HL-60/S4 treated with phorbol 12-myristate 13-acetate at 8.2 ng/mL for 4 days and 3 days (cell line): ENCODE data around the gene AP3S2.

Experiments used
- in situ Hi-C: fragments of 300-500 bp; cut with MboI; formaldehyde crosslinking; loops from 2 replicates; pipeline ENCODE4 v1.15.0; 2022; ENCODE audit warnings: low sequenced_read_pairs

Gene AP3S2

DNA sequence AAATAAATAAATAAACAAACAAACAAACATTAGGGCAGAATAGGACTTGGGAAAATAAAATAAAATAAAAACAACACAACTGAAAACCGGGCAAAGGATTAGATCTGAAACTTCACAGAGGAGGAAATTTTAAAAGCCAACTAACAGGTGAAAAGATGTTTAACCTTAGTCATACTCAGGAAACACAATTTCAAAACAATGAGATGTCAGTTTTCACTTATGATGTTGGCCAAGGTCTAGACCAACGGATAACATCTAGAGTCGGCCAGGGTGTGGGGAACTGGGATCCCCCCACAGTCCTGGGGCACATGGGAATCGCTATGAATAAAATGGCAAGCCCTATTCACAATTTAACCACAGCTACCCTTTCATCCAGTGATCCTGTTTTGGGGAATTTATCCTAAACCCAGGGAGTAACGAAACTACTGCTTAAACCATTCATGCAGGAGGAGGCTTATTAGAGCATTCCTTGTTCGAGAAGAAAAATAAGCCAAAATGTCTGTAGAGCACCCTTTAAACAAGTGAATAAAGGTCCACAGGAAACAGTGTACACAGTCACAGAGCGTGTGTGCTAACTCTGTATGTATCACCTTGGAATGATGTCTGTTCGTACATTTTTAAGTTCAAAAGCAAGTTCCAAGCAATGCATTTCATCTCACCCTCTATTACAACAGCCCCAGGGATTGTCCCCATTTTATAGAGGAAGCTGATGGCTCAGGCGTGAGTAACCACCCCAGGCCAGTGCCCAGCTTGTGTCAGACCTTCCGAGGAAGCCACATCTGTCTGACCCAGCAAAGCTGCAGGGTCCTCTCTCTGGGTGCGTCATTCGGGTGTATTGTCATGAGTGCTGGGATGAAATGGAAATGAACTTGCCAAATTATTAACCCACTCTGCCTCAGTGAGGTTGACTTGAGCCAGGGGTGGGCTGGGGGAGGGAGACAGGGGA lies 72.9 kb downstream of the AP3S2 start:
- in situ Hi-C loops = no loop called here

DNA sequence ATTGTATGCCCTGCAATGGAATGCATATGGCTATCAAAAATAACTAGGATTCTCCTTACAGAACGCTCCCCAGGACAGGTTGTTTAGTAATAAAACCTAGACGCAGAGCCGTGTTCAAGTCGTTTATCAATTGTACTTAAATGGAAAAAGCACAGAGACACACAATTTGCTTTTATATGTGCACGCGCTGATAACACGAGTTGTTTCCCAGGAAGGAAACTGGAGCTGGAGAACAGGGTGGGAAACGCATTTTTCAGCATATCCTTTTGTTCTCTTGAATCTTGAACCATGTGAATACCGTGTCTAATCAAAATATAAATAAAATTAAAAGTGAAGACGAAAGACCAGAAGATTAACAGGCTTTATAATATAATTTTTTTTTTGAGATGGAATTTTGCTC lies 75.5 kb downstream of the AP3S2 start:
- in situ Hi-C loops = no loop called here

DNA sequence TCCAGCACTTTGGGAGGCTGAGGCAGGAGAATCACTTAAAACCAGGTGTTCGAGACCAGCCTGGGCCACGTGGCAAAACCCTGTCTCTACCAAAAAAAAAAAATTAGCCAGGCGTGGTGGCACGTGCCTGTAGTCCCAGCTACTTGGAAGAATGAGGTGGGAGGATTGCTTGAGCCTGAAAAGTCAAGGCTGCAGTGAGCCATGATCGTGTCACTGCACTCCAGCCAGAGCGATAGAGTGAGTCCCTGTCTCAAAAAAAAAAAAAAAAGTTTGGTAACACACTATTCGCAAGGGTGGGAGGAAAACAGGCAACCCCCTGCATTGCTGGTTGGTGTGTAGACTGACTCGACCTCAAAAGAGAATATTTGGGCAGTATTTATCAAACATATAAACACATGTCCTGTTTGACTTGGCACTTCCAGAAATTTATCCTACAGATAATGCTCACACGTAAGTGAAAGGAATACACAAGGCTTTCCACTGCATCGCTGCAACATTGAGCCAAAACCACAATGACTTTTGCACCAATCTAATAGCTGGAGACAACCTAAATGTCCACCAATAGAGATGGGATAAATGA lies 76.0 kb downstream of the AP3S2 start:
- in situ Hi-C loops = no loop called here

DNA sequence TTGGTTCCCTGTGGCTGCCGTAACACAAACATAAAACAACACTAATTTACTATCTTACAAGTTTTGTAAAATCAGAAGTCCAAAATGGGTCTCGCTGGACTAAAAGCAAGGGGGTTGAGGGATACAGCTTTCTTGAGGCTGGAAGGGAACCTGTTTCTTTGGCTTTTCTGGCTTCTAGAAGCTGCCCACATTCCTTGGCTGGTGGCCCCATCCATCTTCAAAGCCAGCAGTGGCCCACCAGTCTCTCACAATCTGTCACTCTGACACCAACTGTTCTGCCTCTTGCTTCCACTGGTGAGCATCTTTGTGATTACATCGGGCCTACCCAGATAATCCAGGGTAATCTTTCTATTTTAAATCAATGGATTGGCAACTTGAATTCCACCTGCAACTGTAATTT lies 78.0 kb downstream of the AP3S2 start:
- in situ Hi-C loops = no loop called here

DNA sequence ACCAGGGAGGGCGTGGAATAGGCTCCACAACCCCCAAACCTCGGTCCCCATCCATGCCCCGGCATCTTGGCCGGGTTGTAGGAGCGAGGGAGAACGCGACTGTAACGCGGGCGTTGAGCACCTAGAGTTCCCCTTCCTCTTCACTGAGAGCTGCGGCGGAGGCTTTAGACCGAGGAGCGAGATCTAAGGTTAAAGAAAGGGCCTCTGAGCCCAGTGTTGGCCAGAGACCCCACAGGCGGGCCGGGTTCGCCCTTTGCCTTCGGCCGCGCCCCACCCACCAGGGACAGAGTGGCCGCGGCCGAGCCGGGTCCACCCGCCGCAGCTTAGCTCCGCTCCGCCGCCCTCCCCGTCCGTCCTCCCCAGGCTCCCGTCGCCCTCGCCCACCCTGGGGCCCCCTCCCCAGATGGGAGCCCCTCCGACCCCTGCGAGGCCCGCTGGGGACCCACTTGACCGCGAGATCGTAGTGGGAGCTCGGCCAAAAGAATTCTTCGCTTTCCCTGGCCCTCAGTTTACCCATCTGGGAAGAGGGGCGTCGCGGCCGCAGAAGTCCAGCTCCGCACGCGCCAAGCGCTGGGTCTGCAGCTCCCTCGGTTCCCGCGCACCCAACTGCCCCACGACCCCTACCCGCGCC lies 79.6 kb downstream of the AP3S2 start:
- in situ Hi-C loops = no loop called here

DNA sequence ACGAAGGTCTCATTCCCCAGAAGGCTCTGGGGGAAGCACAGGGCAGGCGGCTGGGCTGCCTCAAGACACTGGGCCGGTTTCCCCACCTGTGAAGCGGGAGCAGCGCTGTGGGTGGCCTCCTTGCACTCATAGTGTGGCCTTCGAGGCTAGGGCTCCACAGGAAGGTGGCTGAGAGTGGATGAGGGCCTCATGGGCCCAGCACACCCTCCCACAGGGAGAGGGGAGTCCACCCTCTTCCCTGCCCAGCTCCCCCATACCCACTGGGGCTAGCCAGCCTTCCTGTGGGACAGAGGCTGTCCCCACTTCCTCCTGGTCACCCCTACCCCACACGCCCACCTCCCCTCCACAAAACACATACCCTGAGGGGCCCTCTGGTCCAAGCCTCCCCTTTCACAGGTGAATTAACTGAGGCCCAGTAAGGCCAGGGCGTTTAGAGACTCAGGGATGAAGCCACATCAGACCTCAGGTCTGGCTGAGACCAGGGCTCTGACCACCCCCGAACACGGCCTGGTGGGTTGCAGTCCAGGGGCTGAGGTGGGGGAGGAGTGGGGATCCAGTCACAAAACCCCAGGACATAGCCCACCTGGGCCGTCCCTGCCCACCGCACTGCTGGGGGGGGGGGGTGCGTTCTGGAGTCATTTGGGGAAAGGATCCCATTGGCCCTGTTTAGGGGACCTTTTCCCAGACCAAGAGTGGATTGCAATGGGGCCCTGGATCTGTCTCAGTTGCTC lies 80.2 kb downstream of the AP3S2 start:
- in situ Hi-C loops = no loop called here

DNA sequence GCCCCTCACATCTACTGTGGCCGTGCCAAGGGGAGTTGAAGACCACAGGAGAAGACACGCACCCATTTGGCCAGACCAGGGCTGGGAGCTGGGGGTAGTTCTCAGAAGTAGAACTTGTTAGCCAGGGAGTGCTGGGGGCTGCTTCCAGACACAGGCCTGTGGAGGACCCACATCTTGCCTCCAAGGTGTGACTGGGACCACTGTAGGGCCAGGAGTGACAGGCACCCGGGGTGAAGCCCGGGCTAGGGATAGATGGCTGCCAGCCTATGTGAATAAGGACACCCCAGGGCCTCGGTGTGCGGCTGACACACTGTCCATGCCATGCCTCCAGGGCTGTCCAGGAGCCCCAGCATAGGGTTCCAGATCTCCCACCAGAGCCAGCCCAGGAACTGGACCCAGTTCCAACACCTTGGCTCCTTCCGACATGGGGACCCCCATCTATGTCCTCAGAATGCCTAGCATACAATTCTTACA lies 80.9 kb downstream of the AP3S2 start:
- in situ Hi-C loops = no loop called here

DNA sequence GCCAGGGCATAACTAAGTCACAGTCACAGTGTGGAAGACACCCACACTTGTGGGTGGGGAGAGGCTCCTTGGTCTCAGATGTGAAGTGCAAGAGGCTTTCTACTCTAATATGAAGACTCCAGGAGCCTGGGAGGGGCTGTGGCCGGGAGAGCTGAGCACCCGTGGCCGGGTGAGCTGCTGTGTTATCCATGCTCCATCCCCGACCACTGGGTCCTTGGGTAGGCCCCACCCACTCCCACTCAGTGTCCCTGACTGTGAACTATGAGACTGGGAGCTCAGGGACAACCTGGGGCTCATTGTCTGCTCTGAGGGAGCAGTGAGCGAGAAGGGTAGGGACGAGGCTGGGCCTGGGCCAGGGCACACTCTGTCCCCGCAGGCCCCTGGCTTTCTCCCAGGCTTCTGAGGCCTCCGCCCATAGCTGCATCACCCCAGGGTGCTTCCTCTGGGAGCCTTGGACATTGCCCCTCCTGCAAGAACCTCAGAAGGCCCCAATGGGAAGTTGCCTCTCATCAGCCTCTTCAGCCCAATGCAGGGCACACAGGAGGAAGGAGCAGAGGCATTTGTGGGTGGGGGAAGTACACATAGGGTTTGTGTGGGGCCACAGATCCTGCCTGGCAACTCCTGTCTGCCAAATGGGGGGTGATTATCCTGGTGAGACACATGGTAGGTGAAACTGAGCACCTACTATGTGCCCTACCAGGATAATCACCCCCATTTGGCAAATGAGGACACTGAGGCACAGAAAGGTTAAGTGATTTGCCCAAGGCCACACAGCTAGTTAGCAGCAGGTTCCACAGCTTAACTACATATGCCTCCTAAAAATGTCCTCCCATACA lies 81.6 kb downstream of the AP3S2 start:
- in situ Hi-C loops = no loop called here

DNA sequence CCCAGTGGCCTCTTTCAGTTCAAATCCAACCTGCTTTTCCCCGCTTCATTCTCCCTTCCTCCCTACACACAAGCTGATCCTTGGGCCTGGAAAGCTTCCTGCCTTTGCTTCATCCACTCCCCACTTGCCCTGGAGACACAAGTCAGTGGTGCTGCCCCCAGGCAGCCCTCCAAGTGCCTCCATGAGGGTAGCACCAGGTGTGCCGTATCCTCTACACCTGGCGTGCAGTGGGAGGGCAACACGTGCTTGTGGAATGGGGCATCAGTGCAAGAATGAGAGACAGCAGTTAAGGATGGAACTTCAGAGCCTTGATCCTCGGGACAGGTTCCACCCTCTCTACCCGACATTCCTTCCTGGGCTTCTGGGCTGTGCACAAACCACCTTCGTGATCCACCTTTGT lies 83.0 kb downstream of the AP3S2 start:
- in situ Hi-C loops = no loop called here

DNA sequence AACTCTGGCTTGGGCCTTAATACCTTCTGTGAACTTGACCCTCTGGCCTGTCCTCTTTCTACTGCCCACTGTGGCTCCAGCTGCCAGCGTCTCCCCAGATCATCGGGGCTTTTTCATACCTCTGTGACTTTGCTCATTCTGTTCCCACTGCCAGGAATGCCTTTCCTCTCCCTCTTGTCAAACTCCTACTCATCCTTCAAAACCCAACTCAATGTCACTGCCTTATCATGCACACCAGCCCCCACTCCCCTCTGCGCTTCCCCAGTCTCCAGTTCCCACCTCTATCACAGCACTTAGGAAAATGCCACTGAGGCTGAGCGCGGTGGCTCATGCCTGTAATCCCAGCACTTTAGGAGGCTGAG lies 84.0 kb downstream of the AP3S2 start:
- in situ Hi-C loops = no loop called here

DNA sequence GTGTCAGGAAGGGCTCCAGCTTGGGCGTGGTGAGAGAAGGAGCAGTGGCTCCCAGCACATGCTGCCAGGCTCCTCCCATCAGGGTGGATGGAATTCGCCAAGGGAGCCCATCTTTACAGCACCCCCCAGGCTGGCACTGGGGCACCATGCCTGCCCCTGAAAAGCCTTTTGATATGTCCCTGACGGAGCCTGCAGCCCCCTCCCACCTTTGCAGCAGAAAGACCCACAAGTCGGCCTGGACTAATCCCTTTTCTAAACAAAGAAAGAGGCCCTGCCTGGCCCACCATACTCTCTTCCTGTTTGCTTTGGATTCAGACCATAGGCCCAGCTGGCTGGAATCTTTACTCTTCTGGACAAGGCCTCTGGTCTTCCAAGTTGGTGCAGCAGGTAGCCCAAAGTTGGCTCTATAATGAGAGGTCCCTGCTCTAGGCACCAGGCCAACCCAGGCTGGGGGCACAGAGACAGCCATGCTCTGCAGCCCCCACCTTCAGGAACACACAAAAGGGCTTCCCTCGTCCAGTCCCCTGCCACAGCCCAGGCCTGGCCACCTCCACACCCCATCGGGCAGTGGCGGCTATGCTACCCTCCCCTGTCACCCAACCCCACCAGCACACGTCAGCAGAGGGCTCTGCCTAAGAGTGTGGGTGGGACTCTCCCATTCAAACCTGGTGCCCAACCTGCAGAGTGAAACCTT lies 84.6 kb downstream of the AP3S2 start:
- in situ Hi-C loops = no loop called here

DNA sequence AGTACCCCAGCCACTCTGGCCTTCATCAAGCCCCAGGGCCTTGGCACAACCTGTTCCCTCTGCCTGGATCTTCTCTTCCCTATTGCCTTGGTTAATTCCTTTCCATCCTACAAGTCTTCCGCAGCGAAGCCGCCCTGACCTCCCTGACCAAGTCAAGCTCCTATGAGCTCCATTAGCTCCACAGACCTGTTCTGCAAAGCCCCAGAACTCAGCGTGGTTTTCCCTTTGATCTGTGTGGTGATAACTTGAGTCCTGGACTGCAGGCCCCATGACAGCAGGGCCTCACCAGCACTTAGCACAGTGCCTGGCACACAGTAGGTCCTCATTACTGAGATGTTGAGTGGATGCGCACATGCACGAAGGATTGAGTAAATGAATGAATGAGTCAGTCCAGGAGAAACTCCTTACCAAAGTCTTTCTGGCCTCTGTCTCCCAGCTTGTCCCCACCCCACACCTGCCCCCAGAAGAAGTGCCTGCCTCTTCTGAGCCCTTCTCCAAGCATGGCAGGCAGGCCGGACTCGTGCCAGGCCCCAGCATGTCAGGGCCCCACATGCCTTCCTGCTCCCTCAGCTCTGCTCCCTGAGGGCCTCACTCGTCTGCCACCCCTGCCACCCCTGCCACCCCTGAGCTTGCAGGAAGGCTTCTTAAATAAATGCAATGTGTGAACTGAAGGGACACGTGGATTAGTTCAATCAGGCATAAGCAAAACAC lies 85.5 kb downstream of the AP3S2 start:
- in situ Hi-C loops = no loop called here

DNA sequence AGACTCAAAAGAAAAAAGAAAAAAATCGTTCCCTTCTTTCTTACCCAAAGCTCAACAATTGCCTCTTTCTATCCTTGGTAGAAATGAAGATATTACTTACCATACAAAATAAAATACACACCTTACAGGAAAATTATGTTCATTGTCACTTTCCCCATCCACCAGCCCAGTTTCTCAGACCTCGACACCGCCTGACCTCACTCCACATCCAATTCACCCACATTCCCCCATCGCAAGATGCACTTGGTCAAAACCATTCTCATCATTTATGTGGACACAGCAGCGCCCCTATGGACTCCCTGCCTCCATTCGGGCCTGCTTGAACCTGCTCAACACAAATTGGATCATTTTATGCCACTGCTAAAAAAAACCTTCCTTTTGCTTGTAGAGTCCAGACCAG lies 86.1 kb downstream of the AP3S2 start:
- in situ Hi-C loops = no loop called here

DNA sequence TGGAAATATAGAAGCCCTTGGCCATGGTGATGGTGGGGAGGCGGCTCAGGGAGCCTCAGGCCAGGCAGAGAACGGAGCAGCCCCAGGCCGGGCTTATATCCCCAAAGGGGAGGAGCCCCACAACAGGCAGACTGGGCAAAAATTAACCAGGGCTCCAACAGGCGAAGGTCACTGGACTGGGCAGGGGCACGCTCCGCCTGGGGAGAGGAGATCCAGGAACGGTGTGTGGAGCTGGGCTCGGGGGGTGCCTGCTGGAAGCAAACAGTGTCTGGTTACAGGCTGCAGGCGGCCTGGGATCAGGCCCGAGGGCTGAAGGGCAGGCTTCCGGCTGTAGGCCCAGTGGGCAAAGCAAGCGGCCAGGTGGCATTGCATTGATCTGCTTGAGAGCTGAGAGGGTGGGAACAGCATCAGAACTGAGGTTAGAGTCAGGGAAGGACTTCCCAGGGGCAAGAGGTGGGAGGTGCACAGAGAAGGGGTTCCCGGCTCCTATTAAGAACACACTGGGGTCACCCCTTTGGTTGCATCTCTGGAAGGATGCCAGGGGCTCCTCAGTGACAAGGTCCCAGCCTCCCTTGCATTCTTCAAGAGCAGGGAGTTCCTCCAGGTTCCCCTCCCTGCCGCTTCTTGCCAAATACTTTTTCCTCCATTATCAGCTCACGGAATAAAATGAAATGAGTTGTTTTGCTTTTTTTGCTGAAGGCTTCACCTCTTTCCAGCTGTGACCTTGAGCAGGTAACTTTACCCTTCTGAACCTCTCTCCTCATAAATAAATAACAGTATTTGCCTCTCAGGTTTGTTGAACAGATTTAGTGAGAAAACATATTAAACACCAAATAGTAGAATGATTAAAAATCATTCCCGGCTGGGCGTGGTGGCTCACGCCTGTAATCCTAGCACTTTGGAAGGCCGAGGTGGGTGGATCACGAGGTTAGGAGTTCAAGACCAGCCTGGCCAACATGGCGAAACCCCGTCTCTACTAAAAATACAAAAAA lies 86.9 kb downstream of the AP3S2 start:
- in situ Hi-C loops = no loop called here

DNA sequence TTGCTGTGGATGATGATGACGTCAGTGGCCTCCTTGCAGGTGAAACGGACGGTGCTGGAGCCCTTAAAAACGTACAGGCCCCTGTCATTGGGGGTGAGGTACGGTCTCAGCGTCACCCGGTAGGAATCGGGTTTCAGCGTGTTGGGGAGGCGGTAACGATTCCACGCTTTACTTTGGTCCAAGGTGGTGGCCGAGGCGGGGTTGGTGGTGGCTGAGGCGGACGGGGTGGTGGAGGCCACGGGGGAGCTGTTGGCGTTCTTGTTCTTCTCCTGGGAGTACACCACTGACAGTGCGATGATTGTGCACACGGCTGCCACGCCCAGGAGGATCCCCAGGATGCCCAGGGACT lies 87.6 kb downstream of the AP3S2 start:
- in situ Hi-C loops = no loop called here

DNA sequence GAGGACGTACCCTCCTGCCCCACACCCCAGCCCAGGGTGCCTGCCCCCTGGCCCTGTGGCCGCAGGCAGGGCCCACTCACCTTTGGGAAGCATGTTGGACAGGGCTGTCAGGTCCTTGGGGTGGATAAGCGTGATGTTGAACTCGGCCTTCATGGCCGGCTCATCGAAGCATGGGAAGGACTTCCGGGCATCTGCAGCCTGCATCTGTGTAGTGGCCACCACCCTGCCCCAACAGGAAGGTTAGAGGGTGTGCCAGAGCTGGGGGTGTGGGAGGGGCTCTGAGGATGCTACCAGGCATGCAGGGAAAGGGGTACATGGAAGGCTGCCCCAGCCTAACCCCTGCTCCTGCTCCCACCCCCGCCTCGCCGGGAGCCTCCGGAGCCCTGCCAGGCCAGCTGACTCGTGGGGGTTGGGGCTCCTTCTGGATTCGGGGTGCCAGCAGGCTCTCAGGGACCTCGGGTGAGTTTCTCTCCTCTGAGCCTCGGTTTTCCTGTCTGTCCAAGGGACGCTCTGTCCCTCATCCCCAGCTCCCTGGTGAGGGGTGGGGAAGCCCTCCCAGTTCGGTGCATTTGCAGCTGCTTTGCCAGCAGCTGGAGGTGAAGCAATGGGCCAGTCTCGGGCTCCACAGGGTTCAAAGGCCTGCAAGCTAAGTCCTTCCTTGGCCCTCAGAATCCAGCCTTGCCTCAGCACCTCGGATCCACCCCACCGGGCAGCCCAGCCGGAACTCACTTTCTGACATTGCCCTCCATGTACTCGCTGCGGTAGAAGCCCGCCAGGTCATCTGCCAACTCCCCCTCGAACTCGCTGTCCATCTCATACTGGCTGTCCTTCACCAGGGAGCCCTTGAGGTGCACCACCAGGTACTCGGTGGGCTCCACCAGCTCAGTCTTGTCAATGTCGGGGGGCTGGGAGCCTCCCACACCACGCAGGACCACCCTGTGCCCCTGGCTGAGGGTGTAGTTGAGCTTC lies 88.3 kb downstream of the AP3S2 start:
- in situ Hi-C loops = no loop called here
